ENCODE data around the gene PHRF1. TPM values are rescaled to one million over a fixed set of nuclear protein-coding genes. Genes with fewer than 3 reads are reported as not detected.

Gene PHRF1
- total and polyA plus RNA-seq, 4 donors = 2.4 to 25.2 (median 18.8) TPM

DNA sequence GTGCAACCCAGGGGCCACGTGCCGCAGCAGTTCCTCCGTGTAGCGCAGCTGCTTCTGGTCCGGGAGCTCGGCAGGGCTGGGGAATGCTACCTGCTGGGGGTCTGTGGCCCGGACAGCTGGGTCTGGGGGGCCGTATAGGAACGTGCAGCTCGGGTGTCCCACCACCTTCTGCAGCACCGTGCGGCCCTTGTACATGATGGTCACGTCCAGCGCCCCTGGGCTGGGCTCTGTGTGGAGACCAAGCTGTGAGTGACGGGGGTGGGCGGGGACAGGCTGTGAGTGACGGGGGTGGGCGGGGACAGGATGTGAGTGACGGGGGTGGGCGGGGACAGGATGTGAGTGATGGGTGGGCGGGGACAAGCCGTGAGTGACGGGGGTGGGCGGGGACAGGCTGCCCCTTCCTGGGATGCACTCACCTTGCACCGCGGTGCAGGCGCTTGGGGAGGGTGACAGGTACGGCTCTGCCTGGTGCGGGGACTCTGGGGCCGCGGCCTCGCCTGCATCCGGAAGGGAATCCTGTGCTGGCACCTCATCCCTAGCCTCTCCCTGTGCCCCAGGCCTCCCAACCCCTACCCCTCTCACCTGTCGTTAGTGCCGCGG, 37.2 kb downstream of the PHRF1 start:
- H3K36me3 ChIP-seq (ENCODE audit: control insufficient read depth in 4 of 4, insufficient read depth in 3 of 4, low read depth in 1 of 4, low read length in 3 of 4) = peaks cover 3 to 28% (median 14%) of the 10 kb centered on the region in 4 donors
- DNase-seq (ENCODE audit: low spot score) = peak; percentile 74
- 37% methylated on average over 36 of the region's 36 CpGs for WGBS
- no peaks in the 10 kb centered on the region for H3K9me3 ChIP-seq (ENCODE audit: control insufficient read depth in 4 of 4, low read length in 3 of 4)
- peak overlapping the region; percentile 80 to 98 for H3K27ac ChIP-seq (ENCODE audit: low read depth in 1 of 2, low read length in 2 of 2)
- H3K4me3 ChIP-seq (ENCODE audit: low read depth in 1 of 3, low read length in 3 of 3) = peak overlapping the region in 1 of 3 donors; percentile 68
- no peaks in the 10 kb centered on the region for H3K27me3 ChIP-seq (ENCODE audit: control insufficient read depth in 4 of 4, insufficient read depth in 4 of 4, low read length in 3 of 4)
- no peak overlapping the region for H3K9ac ChIP-seq (ENCODE audit: low read depth in 1 of 2, low read length in 2 of 2)
- H3K4me1 ChIP-seq (ENCODE audit: control insufficient read depth in 4 of 4, insufficient read depth in 4 of 4, low read length in 3 of 4) = peaks cover 20 to 79% (median 57%) of the 10 kb centered on the region in 4 donors
- no peak for TF ChIP-seq GABPA (IDR thresholded peaks at IDR 0.05 in 1 of 2, conservative IDR thresholded peaks at IDR 0.05 in 1 of 2)
- TF ChIP-seq JUND (IDR thresholded peaks at IDR 0.05) = no peak
- TF ChIP-seq, protein P1, sequence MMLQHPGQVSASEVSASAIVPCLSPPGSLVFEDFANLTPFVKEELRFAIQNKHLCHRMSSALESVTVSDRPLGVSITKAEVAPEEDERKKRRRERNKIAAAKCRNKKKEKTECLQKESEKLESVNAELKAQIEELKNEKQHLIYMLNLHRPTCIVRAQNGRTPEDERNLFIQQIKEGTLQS (IDR thresholded peaks at IDR 0.05) = no peak
- TF ChIP-seq, protein P2, sequence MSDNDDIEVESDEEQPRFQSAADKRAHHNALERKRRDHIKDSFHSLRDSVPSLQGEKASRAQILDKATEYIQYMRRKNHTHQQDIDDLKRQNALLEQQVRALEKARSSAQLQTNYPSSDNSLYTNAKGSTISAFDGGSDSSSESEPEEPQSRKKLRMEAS (IDR thresholded peaks at IDR 0.05) = no peak
- TF ChIP-seq YY1 (IDR thresholded peaks at IDR 0.05) = no peak
- no peak for TF ChIP-seq NR2F2 (IDR thresholded peaks at IDR 0.05)
- TF ChIP-seq TAF1 (conservative IDR thresholded peaks at IDR 0.05) = no peak
- TF ChIP-seq FOXA1 (IDR thresholded peaks at IDR 0.05) = no peak
- no peak for TF ChIP-seq HNF4G (IDR thresholded peaks at IDR 0.05)
- TF ChIP-seq SP1 (IDR thresholded peaks at IDR 0.05) = no peak
- TF ChIP-seq, protein P3, sequence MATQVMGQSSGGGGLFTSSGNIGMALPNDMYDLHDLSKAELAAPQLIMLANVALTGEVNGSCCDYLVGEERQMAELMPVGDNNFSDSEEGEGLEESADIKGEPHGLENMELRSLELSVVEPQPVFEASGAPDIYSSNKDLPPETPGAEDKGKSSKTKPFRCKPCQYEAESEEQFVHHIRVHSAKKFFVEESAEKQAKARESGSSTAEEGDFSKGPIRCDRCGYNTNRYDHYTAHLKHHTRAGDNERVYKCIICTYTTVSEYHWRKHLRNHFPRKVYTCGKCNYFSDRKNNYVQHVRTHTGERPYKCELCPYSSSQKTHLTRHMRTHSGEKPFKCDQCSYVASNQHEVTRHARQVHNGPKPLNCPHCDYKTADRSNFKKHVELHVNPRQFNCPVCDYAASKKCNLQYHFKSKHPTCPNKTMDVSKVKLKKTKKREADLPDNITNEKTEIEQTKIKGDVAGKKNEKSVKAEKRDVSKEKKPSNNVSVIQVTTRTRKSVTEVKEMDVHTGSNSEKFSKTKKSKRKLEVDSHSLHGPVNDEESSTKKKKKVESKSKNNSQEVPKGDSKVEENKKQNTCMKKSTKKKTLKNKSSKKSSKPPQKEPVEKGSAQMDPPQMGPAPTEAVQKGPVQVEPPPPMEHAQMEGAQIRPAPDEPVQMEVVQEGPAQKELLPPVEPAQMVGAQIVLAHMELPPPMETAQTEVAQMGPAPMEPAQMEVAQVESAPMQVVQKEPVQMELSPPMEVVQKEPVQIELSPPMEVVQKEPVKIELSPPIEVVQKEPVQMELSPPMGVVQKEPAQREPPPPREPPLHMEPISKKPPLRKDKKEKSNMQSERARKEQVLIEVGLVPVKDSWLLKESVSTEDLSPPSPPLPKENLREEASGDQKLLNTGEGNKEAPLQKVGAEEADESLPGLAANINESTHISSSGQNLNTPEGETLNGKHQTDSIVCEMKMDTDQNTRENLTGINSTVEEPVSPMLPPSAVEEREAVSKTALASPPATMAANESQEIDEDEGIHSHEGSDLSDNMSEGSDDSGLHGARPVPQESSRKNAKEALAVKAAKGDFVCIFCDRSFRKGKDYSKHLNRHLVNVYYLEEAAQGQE (IDR thresholded peaks at IDR 0.05) = no peak
- no peak for TF ChIP-seq RXRA (IDR thresholded peaks at IDR 0.05)
- no peak for TF ChIP-seq HNF4A (conservative IDR thresholded peaks at IDR 0.05)
- TF ChIP-seq, protein P4, sequence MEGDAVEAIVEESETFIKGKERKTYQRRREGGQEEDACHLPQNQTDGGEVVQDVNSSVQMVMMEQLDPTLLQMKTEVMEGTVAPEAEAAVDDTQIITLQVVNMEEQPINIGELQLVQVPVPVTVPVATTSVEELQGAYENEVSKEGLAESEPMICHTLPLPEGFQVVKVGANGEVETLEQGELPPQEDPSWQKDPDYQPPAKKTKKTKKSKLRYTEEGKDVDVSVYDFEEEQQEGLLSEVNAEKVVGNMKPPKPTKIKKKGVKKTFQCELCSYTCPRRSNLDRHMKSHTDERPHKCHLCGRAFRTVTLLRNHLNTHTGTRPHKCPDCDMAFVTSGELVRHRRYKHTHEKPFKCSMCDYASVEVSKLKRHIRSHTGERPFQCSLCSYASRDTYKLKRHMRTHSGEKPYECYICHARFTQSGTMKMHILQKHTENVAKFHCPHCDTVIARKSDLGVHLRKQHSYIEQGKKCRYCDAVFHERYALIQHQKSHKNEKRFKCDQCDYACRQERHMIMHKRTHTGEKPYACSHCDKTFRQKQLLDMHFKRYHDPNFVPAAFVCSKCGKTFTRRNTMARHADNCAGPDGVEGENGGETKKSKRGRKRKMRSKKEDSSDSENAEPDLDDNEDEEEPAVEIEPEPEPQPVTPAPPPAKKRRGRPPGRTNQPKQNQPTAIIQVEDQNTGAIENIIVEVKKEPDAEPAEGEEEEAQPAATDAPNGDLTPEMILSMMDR (IDR thresholded peaks at IDR 0.05; ENCODE audit: low read depth, low read length, missing input control) = no peak
- TF ChIP-seq RAD21 (IDR thresholded peaks at IDR 0.05) = no peak

DNA sequence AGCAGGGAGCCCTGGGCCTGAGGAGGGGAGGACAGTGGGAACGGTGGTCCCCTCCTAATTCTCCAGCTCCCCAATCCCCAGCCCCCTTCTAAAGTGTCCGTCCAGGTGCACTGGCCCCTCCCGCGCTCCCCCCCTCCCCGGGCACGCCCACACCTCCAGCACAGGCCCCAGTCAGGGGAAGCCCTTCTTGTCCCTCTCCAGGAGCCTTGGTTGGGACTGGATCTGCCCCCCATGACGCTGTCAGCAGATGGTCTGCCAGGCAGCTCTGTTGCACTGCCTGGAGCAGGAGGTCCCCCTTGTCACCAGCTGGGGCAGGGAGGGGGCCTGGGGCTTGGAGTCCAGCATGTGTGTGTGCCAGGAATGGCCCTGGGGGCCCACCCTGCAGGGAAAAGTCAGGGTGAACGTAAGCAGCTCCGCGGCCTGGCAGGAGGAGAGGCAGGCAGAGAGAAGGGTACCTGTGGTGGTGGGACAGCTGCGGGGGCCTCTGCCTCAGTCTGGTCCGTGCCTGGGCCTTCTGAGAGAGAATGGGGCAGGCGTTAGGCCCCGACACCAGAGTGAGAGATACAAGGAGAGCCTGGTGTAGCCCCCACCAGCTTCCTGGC, 37.9 kb downstream of the PHRF1 start:
- WGBS = 41% methylated on average over 14 of the region's 14 CpGs
- Histone ChIP-seq H3K36me3 (ENCODE audit: control insufficient read depth in 4 of 4, insufficient read depth in 3 of 4, low read depth in 1 of 4, low read length in 3 of 4) (peaks cover 3 to 24% (median 14%) of the 10 kb centered on the region in 4 donors), H3K9me3 (ENCODE audit: control insufficient read depth in 4 of 4, low read length in 3 of 4) (no peaks in the 10 kb centered on the region), H3K27me3 (ENCODE audit: control insufficient read depth in 4 of 4, insufficient read depth in 4 of 4, low read length in 3 of 4) (no peaks in the 10 kb centered on the region), H3K4me3 (ENCODE audit: low read depth in 1 of 3, low read length in 3 of 3) (peak overlapping the region; percentile 68 to 91 (median 70)), H3K9ac (ENCODE audit: low read depth in 1 of 2, low read length in 2 of 2) (no peak overlapping the region), H3K27ac (ENCODE audit: low read depth in 1 of 2, low read length in 2 of 2) (peak overlapping the region; percentile 80 to 98), H3K4me1 (ENCODE audit: control insufficient read depth in 4 of 4, insufficient read depth in 4 of 4, low read length in 3 of 4) (peaks cover 20 to 73% (median 58%) of the 10 kb centered on the region in 4 donors)
- no peak for TF ChIP-seq TAF1 (conservative IDR thresholded peaks at IDR 0.05)
- TF ChIP-seq SP1 (IDR thresholded peaks at IDR 0.05) = no peak
- TF ChIP-seq, protein P3 (IDR thresholded peaks at IDR 0.05) = no peak
- no peak for TF ChIP-seq HNF4A (conservative IDR thresholded peaks at IDR 0.05)
- no peak for TF ChIP-seq FOXA2 (IDR thresholded peaks at IDR 0.05)
- no peak for TF ChIP-seq GABPA (IDR thresholded peaks at IDR 0.05 in 1 of 2, conservative IDR thresholded peaks at IDR 0.05 in 1 of 2)
- no peak for DNase-seq (ENCODE audit: low spot score)
